ENCODE data around the gene TCTN2.

GRCh38 chr12:123690191-123690840 lies 19.4 kb downstream of the TCTN2 start:
- TF ChIP-seq CTCF (IDR thresholded peaks at IDR 0.05), result no peak
- TF ChIP-seq EZH2 (IDR thresholded peaks at IDR 0.05; ENCODE audit: borderline replicate concordance, insufficient read depth, low read depth, low read length, poor library complexity, severe bottlenecking), result no peak
